Measurements from ENCODE around the gene ZNF827.

DNA sequence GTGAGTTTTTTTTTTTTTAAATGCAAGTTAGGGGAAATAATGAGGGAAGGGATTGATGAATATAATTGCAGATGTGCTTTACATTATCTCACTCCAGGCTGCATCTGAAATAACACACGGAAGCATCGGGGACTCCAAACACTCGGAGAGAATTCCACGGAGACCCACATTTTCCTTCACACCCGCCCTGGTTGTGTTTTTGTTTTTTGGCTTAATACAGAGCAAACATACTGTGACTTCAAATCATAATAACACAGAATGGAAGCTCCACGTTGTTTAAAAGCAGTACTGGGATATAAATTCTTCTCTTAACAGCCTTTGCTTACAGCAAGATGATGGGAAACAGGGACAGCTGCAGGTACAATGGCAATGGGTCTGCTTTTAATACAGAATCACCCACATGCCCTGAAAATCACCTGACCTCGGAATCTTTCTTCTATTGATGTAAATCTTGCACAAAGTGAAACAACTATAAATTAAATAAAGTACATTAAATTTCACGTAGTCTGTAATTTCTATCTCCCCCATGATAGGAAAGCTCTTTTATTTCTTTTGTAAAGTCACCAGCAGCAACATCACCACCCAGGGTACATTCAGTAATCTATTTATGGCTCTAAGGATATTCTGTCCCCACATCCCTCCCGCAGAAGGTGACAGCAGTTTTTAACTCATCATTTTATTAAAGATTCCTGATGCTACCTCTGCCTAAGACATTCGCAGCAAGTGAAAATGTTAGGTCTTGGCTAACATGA lies 119.3 kb downstream of the ZNF827 start:
- no peak for TF ChIP-seq EP300 (IDR thresholded peaks at IDR 0.05)
- TF ChIP-seq, protein P1, sequence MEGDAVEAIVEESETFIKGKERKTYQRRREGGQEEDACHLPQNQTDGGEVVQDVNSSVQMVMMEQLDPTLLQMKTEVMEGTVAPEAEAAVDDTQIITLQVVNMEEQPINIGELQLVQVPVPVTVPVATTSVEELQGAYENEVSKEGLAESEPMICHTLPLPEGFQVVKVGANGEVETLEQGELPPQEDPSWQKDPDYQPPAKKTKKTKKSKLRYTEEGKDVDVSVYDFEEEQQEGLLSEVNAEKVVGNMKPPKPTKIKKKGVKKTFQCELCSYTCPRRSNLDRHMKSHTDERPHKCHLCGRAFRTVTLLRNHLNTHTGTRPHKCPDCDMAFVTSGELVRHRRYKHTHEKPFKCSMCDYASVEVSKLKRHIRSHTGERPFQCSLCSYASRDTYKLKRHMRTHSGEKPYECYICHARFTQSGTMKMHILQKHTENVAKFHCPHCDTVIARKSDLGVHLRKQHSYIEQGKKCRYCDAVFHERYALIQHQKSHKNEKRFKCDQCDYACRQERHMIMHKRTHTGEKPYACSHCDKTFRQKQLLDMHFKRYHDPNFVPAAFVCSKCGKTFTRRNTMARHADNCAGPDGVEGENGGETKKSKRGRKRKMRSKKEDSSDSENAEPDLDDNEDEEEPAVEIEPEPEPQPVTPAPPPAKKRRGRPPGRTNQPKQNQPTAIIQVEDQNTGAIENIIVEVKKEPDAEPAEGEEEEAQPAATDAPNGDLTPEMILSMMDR (IDR thresholded peaks at IDR 0.05), result no peak
